ENCODE results near the gene RPS15. TPM values are rescaled to one million over a fixed set of nuclear protein-coding genes. Genes with fewer than 3 reads are reported as not detected.

RPS15 gene
- total RNA-seq, 1 donor from 2014 or later = 1,045 TPM

- Histone ChIP-seq H3K9me3 (ENCODE audit: insufficient read depth, low read depth, low read length) (no peaks in the 10 kb centered on the region), H3K36me3 (ENCODE audit: insufficient read depth, low read length) (peaks cover 2% of the 10 kb centered on the region), H3K27me3 (ENCODE audit: insufficient read depth, low read length) (no peaks in the 10 kb centered on the region), H3K79me2 (ENCODE audit: insufficient read depth, low read length) (peaks cover 5% of the 10 kb centered on the region), H3K27ac (ENCODE audit: low read depth, low read length) (no peak overlapping the region), H2AFZ (ENCODE audit: low read depth, low read length) (no peak overlapping the region), H4K20me1 (ENCODE audit: insufficient read depth, low read length) (peaks cover 9% of the 10 kb centered on the region), H3K9ac (ENCODE audit: low read length) (no peak overlapping the region), H3K4me1 (ENCODE audit: insufficient read depth, low read length) (no peaks in the 10 kb centered on the region), H3K4me3 (ENCODE audit: insufficient read depth, low read depth, low read length) (no peak overlapping the region), H3K4me2 (ENCODE audit: low read length) (no peak overlapping the region)
- TF ChIP-seq EZH2 (IDR thresholded peaks at IDR 0.05; ENCODE audit: insufficient read depth, low read length) (no peak), CTCF (IDR thresholded peaks at IDR 0.05; ENCODE audit: insufficient read depth, low read depth, low read length) (no peak)
- DNase-seq (ENCODE audit: low read depth) (no peak), FAIRE-seq (no peak)
- no peaks in the 10 kb centered on the region for H3K9me3 Mint-ChIP-seq (ENCODE audit: unreplicated experiment)
- H3K27ac Mint-ChIP-seq (ENCODE audit: unreplicated experiment) = no peak overlapping the region
- no peaks in the 10 kb centered on the region for H3K4me1 Mint-ChIP-seq (ENCODE audit: low read depth, unreplicated experiment)
- H3K4me3 Mint-ChIP-seq (ENCODE audit: unreplicated experiment) = no peak overlapping the region
- H3K36me3 Mint-ChIP-seq (ENCODE audit: low read depth, unreplicated experiment) = peaks cover 7% of the 10 kb centered on the region
- no peaks in the 10 kb centered on the region for H3K27me3 Mint-ChIP-seq (ENCODE audit: low read depth, unreplicated experiment)
Measured at GRCh38 chr19:1393841-1394240, 44.4 kb upstream of the RPS15 start.

DNA sequence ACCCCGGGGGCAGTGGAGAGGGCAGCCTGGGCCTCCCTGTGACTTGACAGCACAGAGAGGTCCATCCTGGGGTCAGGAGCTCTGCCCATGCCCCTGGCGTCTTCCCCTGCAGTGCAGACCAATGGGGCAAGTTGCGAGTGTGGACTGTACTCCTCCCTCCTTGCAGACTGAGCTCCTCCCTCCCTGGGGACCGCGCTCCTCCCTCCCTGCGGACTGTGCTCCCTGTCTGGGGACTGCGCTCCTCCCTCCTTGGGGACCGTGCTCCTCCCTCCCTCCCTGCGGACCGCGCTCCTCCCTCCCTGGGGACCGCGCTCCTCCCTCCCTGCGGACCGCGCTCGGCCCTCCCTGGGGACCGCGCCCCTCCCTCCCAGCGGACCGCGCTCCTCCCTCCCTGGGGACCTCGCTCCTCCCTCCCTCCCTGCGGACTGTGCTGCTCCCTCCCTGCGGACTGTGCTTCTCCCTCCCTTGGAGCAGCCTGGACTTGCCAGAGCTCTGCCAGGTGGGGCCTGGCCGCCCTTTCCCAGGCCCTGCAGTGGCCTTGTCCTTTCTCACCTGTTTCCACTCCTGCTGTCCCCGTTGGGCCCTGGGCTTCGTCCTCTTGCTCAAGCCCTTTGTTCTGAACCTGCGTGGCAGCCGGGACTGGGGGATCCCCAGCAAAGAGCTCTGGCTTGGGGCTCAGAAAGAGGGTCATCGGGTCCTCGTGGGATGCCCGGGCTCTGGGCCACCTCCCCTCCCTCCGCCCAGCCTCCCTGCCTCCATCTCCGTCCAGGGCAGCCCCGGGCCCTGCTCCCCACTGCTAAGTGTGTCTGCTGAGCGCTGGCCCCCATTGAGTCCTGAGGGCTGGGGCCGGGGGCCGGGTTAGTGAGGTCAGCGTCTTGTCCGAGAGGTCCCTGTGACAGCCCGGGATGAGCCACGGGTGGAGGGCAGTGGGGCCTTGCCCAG lies 43.7 kb upstream of the RPS15 start:
- H3K4me3 Mint-ChIP-seq (ENCODE audit: unreplicated experiment) = no peak overlapping the region
- H3K27ac ChIP-seq (ENCODE audit: low read depth, low read length) = no peak overlapping the region
- no peaks in the 10 kb centered on the region for H3K27me3 Mint-ChIP-seq (ENCODE audit: low read depth, unreplicated experiment)

More for the DNA sequence above, 43.7 kb upstream of the RPS15 start:
- Mint-ChIP-seq H3K36me3 (ENCODE audit: low read depth, unreplicated experiment) (peaks cover 4% of the 10 kb centered on the region), H3K27ac (ENCODE audit: unreplicated experiment) (no peak overlapping the region), H3K9me3 (ENCODE audit: unreplicated experiment) (no peaks in the 10 kb centered on the region), H3K4me1 (ENCODE audit: low read depth, unreplicated experiment) (no peaks in the 10 kb centered on the region)
- no peak overlapping the region for H2AFZ ChIP-seq (ENCODE audit: low read depth, low read length)
- H3K27me3 ChIP-seq (ENCODE audit: insufficient read depth, low read length) = no peaks in the 10 kb centered on the region
- H3K4me2 ChIP-seq (ENCODE audit: low read length) = no peak overlapping the region
- no peaks in the 10 kb centered on the region for H3K36me3 ChIP-seq (ENCODE audit: insufficient read depth, low read length)
- FAIRE-seq (no peak), DNase-seq (ENCODE audit: low read depth) (no peak)
- H3K79me2 ChIP-seq (ENCODE audit: insufficient read depth, low read length) = no peaks in the 10 kb centered on the region
- no peaks in the 10 kb centered on the region for H3K9me3 ChIP-seq (ENCODE audit: insufficient read depth, low read depth, low read length)
- TF ChIP-seq EZH2 (IDR thresholded peaks at IDR 0.05; ENCODE audit: insufficient read depth, low read length) (no peak), CTCF (IDR thresholded peaks at IDR 0.05; ENCODE audit: insufficient read depth, low read depth, low read length) (no peak)
- H3K4me3 ChIP-seq (ENCODE audit: insufficient read depth, low read depth, low read length) = no peak overlapping the region
- H4K20me1 ChIP-seq (ENCODE audit: insufficient read depth, low read length) = peaks cover 3% of the 10 kb centered on the region
- no peaks in the 10 kb centered on the region for H3K4me1 ChIP-seq (ENCODE audit: insufficient read depth, low read length)
- H3K9ac ChIP-seq (ENCODE audit: low read length) = no peak overlapping the region
